PC-3 (cell line): Measurements from ENCODE around the gene TCEAL5.

Experiments used
- CTCF ChIP-seq: fragments of 300-600 bp; sonication (generic); conservative IDR thresholded peaks from 2 replicates; pipeline ENCODE4 v1.5.1; 2017; ENCODE audit warnings: antibody characterized with exemption, low read depth, mild to moderate bottlenecking, low read length
- EZH2phosphoT487 ChIP-seq: fragments of 300-600 bp; sonication (generic); IDR thresholded peaks from 2 replicates; pipeline ENCODE4 v1.6.1; 2018; ENCODE audit warnings: mild to moderate bottlenecking, antibody characterized with exemption, low read length, borderline replicate concordance

GRCh38 chrX:103258275-103258674, 18.3 kb downstream of the TCEAL5 start:
- TF ChIP-seq CTCF (no peak), EZH2phosphoT487 (no peak)
